ENCODE data around the gene GRIN2A. TPM values are rescaled to one million over a fixed set of nuclear protein-coding genes. Genes with fewer than 3 reads are reported as not detected.

GRIN2A gene
- total and polyA plus RNA-seq, 3 donors from 2014 or later: 7.0 to 20.3 (median 10.4) TPM

DNA sequence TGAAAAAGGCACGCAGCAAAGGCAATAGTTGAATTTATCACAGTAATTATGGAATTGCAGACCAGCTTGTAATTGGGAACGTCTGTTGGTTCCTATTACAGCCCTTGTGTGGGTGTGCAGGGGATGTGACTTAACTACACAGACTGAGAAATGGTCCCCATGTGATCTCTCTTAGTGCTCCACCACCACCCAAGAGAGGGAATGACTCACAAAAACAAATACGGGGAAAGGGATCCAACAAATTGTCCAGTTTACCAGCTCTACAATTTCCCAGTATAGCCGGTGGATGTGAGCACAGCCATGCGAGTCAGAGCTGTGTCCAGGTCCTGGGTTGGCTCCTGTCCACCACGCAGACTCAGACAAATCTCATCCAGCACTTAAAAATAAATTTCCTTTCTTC is 337.9 kb downstream of the GRIN2A start:
- 89 to 90% methylated on average over 3 to 6 of the region's 6 CpGs for WGBS, 2 donors
- Histone ChIP-seq H3K27me3 (no peaks in the 10 kb centered on the region), H3K4me1 (no peaks in the 10 kb centered on the region), H3K36me3 (ENCODE audit: low read depth, missing control alignments) (no peaks in the 10 kb centered on the region), H3K4me3 (no peak overlapping the region), H3K9me3 (no peaks in the 10 kb centered on the region), H3K27ac (no peak overlapping the region)
- TF ChIP-seq, protein P1, sequence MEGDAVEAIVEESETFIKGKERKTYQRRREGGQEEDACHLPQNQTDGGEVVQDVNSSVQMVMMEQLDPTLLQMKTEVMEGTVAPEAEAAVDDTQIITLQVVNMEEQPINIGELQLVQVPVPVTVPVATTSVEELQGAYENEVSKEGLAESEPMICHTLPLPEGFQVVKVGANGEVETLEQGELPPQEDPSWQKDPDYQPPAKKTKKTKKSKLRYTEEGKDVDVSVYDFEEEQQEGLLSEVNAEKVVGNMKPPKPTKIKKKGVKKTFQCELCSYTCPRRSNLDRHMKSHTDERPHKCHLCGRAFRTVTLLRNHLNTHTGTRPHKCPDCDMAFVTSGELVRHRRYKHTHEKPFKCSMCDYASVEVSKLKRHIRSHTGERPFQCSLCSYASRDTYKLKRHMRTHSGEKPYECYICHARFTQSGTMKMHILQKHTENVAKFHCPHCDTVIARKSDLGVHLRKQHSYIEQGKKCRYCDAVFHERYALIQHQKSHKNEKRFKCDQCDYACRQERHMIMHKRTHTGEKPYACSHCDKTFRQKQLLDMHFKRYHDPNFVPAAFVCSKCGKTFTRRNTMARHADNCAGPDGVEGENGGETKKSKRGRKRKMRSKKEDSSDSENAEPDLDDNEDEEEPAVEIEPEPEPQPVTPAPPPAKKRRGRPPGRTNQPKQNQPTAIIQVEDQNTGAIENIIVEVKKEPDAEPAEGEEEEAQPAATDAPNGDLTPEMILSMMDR (IDR thresholded peaks at IDR 0.05): no peak
- no peak for TF ChIP-seq POLR2A (IDR thresholded peaks at IDR 0.05)
- intact Hi-C loops (cut with DNase I; ENCODE audit: low total_unique reads): no loop called here
- DNase-seq: no peak

DNA sequence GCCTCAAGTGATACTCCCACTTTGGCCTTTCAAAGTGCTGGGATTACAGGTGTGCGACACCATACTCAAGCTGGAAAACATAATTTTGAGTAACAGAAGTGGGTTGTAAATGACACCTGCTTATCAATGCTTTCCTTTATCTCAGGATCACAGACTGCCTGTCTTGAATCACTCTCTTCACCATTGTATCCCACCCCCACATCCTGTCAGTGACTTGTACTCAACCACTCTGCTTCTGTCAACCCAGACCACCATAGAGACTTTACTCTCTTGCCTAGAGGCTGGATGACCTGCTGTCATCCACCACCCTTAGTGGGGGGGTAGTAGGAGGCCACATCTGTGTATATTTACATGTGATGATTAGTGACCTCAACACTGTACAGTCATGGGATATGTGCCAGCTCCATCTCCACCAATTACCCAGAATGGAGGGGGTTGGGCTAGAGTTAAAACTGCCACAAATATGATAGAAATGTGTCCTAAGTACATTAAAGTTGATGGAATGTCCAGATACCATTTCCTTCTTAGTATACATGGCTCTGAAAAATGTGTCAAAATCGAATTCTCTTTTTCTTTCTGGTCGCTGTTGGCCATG is 338.7 kb downstream of the GRIN2A start:
- Histone ChIP-seq H3K4me3 (no peak overlapping the region), H3K27me3 (no peaks in the 10 kb centered on the region), H3K27ac (no peak overlapping the region), H3K9me3 (no peaks in the 10 kb centered on the region), H3K4me1 (no peaks in the 10 kb centered on the region), H3K36me3 (ENCODE audit: low read depth, missing control alignments) (no peaks in the 10 kb centered on the region)
- DNase-seq: no peak
- intact Hi-C loops (cut with DNase I; ENCODE audit: low total_unique reads): no loop called here
- TF ChIP-seq POLR2A (IDR thresholded peaks at IDR 0.05): no peak
- TF ChIP-seq, protein P1 (IDR thresholded peaks at IDR 0.05): no peak
- 85 to 93% methylated on average over 3 of the region's 3 CpGs for WGBS, 2 donors

DNA sequence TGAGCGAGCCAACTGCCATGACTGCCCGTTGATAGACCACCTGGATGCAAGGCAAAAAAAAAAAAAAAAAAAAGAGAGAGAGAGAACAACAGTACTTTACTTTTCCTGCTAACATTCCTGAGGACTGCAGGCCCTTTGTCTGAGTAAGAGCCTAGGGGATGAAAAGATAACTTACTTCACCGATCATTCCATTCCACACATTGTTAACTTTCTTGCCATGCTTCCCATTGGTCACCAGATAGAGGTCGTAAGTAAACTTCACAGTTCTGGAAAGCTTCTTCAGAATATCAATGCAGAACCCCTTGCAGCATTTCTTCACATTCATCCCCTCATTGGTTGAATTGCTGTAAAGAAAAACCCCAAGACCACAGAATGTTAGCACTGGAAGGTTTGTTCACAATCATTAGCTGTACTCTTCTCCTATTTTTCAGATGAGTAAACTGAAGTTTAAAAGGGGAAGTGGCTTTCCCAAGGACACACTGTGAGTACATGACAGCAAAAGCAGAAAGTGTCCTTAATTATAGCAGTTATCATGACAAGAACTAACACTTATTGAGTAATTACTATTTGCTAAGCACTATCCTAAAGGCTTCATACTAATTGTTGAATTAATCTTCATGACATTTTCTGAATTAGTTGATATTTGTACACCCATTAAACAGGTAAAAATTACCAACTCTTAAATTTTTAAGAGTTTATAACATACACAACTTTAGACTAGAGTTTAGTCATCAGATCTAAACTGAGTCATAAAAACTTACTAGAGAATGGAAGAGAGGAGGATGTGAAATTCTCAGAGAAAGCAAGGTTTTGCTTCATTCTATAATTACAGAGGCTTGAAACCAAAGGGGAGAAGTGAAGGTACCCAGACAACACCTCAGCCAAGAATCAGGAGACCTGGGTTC is 341.2 kb downstream of the GRIN2A start:
- no peaks in the 10 kb centered on the region for H3K27me3 ChIP-seq
- intact Hi-C loops (cut with DNase I; ENCODE audit: low total_unique reads): no loop called here
- H3K9me3 ChIP-seq: no peaks in the 10 kb centered on the region
- H3K27ac ChIP-seq: no peak overlapping the region
- H3K36me3 ChIP-seq (ENCODE audit: low read depth, missing control alignments): no peaks in the 10 kb centered on the region
- H3K4me1 ChIP-seq: no peaks in the 10 kb centered on the region
- no peak overlapping the region for H3K4me3 ChIP-seq
- TF ChIP-seq POLR2A (IDR thresholded peaks at IDR 0.05): no peak
- TF ChIP-seq, protein P1 (IDR thresholded peaks at IDR 0.05): no peak
- DNase-seq: no peak
- WGBS, 2 donors: 81 to 86% methylated on average over 4 of the region's 4 CpGs

DNA sequence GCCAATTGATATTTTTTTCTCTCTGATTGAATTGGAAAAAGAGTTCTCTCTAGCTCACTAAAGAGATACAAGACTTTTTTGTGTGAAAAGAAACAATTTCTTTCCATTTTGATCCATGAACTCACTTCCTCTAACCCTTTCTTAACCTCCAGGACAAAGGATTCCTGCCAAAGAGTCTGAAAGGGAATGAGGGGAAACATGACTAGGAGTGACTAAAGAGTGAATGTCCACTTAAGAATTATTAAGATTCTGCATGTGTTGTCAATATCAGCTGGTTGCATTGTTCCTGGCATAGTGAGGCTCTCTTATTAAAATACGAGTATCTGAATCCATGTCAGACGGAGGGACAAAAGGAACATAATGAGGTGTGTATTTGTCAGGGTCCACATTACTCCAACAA is 344.7 kb downstream of the GRIN2A start:
- Histone ChIP-seq H3K9me3 (no peaks in the 10 kb centered on the region), H3K4me1 (no peaks in the 10 kb centered on the region), H3K36me3 (ENCODE audit: low read depth, missing control alignments) (no peaks in the 10 kb centered on the region), H3K4me3 (no peak overlapping the region), H3K27me3 (no peaks in the 10 kb centered on the region), H3K27ac (no peak overlapping the region)
- TF ChIP-seq, protein P1 (IDR thresholded peaks at IDR 0.05): no peak
- TF ChIP-seq POLR2A (IDR thresholded peaks at IDR 0.05): no peak
- DNase-seq: no peak
- intact Hi-C loops (cut with DNase I; ENCODE audit: low total_unique reads): no loop called here
- WGBS, 2 donors: 93 to 94% methylated on average over 2 of the region's 2 CpGs
